GM21786 (cell line): ENCODE measurements around the gene FLT3LG.

ENCODE experiments used
- ATAC-seq: cut with Tn5 transposase; IDR thresholded peaks from one replicate; pipeline ENCODE4 v1.9.1; 2021; ENCODE audit not compliant: unreplicated experiment

FLT3LG gene

GRCh38 chr19:49473868-49474541 lies at the start of gene FLT3LG:
Gene FLT3LG (plus strand): TSS chr19:49474215. CDS start chr19:49474640, 425 bp downstream.
- ATAC-seq = peak; percentile 49

GRCh38 chr19:49425178-49425577 lies 48.8 kb upstream of the FLT3LG start, which contains the start of gene GFY:
Gene GFY (plus strand): TSS chr19:49425388. CDS start chr19:49426431, 1,043 bp downstream.
- ATAC-seq = no peak

DNA sequence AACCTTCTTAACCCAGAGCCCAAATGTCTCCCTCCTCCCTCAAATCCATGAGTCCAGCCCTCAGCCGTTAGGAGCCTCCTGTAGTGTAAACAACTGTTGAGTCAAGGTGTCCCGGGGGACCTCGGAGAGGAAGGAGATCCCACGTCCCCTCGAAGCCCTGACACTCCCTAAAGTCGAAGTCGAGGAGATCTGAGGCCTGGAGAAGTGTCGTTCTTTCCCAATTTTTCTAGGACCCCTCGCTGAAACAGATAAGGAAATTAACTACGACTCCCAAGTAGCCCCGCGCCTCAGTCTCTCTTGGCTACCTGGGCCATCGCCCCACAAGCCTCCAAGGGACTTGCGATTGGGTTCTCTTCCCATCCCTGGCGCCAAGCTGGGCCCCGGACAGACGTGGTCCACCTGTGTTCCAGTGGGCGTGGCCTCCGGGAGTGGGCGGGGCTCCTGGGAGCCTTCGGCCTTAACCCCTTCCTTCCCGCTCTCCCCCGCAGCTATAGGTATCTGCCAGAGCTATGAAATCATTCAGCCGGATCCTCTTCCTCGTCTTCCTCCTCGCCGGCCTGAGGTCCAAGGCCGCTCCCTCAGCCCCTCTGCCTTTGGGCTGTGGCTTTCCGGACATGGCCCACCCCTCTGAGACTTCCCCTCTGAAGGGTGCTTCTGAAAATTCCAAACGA lies 48.0 kb upstream of the FLT3LG start:
- ATAC-seq = no peak

DNA sequence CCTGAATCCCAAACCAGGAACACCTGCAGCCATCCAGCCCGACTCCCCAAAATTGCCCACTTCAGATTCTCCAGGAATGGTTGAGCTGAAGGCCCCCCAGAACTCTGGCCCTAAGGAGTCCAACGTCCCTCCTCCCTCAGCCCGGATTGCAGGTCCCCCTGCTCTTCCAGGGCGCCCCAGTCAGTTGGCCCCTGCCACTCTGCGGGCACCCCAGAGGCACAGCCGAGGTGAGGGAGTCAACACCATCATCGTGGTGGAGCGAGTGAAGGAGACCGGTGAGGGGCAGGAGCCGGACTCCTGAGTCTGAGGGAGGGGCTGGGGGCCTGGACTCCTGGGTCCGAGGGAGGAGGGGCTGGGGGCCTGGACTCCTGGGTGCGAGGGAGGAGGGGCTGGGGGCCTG lies 46.7 kb upstream of the FLT3LG start:
- ATAC-seq = no peak

DNA sequence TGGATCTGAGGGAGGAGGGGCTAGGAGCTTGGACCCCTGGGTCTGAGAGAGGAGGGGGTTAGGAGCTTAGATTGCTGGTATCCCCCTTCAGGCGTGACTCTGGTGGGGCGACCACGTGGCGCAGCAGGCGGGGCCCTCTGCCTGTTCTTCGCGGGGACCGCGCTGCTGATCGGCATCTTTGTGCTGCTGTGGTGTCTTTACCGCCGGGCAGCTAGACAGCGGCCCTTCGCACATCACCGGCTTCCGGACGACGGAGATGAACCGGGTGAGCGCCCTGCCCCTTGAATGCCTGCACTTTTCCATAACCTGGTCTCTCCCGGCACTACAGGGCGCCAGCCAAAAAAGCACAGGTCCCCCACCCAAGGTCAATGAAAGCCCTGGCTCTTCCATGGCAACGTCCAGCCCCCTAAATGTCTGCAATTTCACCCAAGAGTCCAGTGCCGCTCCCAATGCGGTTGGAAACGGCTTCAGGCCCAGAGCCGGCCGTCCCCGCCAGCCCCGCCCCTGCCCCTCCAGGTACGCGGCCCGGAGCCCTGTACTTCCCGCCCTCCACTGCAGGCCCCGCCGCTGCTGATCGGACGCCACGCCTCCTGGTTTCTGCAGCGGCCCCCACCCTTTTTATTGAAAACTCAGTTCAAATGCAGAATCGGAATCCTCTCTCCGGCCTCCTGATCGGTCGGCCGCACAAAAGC lies 46.0 kb upstream of the FLT3LG start:
- ATAC-seq = no peak

- ATAC-seq = no peak
These were observed 45.2 kb upstream of the FLT3LG start for GRCh38 chr19:49428547-49429451.

DNA sequence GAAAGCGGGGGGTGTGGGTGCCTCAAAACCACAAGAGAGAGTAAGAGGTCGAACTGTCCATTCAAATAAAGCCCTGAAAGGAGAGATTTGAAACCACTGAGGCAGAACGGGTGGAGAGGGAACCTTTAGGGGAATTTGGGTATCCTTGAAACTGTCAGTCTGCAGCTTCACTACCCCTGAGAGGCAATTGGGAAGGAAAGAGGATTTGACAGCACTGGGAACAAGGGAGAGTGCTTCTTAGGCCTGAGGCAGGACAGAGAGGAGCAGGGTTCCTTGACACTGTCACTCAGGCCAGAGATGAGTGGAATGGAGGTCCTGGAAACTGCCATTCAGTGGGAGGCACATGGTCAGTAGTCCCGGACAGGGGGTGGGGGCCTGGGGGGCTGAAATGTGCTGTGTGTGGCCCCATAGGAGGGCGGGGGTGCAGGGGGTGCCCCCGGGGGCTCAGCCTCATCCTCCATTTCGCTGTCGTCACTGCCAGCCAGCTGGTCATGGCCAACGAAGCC lies 43.8 kb upstream of the FLT3LG start:
- no peak for ATAC-seq

DNA sequence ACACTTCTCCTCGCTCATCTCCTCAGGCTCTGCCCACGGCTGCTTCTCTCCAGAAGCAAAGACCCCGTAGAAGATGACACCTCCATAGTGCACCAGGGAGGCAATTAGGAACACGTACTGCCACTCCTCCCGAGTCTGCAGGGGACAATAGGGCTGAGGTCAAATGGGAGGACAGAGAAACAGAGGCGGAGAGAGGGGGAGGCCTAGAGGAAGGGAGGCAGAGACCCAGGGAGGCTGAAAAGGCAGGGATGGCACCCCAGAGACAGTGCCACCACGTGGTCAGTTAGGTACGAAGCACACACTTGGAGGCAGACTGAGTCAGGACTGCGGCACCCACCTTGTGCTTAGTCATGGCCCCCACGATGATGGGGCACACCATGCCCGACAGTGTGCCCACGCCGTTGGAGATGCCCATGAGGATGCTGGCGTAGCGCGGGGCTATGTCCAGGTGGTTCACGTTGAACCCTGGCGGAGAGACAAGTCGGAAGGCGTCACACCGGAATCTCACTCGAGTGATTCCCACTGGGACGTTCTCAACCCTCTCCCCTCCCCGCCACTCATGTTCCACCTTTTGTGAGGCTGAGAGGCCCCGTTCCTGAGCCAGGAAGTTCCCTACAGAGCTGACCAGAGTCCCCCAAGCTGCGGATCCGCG lies 43.2 kb upstream of the FLT3LG start:
- no peak for ATAC-seq

GRCh38 chr19:49431330-49431749 lies 42.7 kb upstream of the FLT3LG start:
- no peak for ATAC-seq

GRCh38 chr19:49432141-49433073 lies 41.6 kb upstream of the FLT3LG start:
- no peak for ATAC-seq

DNA sequence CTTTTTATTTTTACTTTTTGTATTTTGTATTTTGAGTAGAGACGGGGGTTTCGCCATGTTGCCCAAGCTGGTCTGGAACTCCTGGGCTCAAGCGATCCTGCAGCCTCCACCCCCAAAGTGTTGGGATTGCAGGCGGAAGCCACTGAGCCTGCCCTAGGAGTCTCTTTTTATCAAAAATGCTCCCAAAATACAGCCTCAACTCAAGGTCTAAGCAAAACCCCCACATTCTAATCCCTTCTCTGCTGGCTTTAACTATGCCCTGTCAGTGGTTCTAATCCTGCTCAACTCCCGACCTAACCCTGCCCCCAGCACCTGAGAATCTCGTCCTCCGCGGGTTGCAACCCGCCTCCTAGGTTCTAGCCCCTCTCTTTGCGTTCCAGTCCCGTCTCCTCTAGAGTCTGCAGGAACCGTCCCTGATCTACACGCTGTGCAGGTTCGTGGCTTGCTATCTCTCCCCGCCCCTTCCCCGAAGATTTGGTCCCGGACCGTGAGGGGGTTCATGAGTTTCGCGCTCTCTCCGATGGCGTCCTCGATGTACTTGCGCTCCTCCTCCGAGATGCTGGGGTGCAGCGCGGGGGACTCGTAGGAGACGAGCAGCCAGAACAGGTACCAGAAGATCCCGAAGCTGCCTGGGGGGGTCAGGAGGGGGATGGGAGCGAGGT lies 40.6 kb upstream of the FLT3LG start:
- no peak for ATAC-seq

DNA sequence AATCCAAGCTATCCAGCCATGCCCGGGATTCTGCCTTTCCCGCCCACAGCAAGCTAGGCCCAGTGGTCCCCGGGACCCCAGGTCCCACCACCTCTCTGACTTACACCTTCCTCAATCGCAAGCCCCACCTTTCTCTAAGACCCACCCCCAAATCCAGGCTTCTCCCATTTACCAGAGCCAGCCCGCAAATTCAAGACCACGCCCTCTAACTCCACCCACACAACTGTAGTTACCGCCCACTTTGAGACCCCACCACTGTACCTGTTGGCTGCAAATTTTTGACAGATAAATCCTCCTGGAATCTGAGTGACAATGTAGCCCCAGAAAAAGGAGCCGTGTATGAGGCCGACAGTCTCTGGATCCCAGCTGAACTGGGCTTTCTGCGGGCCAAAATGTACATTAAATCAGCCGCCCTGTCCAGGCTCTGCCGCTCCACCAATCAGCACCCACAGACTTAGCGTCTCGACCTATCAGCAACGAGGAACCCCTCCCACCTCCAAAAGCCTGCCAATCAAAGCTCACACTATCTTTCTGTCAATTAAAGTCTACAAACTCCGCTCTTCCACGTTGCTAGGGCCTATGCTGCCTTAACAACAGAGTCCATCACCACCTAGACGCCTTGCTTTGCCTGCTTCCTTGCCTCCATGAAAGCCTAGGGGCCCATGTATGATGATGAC lies 39.0 kb upstream of the FLT3LG start:
- ATAC-seq = no peak

DNA sequence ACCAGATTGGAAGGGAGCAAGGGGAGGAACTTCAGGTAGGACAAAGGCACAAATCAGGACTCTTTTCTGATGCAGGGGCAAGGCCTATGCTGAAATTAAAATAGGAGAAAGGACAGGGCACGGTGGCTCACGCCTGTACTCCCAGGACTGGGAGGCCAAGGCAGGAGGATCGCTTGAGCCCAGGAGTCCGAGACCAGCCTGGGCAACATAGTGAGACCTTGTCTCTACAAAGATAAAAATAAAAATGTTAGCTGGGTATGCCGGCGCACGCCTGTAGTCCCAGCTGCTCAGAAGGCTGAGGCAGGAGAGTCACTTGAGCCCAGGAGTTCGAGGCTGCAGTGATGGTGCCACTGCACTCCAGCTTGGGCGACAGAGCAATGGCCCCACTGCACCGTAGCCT lies 38.3 kb upstream of the FLT3LG start:
- ATAC-seq = no peak

- ATAC-seq = no peak
These were observed 37.5 kb upstream of the FLT3LG start for GRCh38 chr19:49436381-49437017.

- ATAC-seq = no peak
These were observed 36.8 kb upstream of the FLT3LG start for GRCh38 chr19:49437231-49437630.

GRCh38 chr19:49438261-49438660 lies 35.8 kb upstream of the FLT3LG start:
- ATAC-seq = no peak

DNA sequence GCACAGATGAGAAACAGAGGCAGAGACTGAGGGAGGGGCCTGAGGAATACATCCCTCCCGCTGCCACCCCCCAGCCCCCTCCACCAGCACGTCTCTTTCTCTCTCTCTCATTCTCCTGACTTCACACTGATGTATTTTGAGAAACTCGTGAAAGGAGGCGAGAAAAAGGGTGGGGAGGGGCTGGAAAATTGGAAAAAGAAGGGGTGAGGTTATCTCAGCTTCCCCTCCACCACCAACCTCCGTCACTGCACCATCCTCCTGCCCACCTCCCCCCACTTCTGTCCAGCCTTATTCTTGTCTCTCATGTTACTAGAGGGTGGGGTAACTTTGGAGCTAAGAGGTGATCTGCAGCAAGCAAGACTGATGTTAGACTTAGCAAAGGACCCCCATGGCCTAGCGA lies 34.2 kb upstream of the FLT3LG start:
- no peak for ATAC-seq
